ENCODE measurements around the gene VPS36.
"Not testable (repeated sequence)": the region's sequence is repeated elsewhere in the genome, so short reads cannot be mapped to it uniquely, and the experiment has no call there.

Gene VPS36

GRCh38 chr13:52377898-52378297, 72.5 kb downstream of the VPS36 start:
- DNase-seq (ENCODE audit: low read depth in 2 of 2), result no peak

- DNase-seq (ENCODE audit: low read depth in 2 of 2), result no peak
Observed at GRCh38 chr13:52374873-52375411, 75.5 kb downstream of the VPS36 start.

DNA sequence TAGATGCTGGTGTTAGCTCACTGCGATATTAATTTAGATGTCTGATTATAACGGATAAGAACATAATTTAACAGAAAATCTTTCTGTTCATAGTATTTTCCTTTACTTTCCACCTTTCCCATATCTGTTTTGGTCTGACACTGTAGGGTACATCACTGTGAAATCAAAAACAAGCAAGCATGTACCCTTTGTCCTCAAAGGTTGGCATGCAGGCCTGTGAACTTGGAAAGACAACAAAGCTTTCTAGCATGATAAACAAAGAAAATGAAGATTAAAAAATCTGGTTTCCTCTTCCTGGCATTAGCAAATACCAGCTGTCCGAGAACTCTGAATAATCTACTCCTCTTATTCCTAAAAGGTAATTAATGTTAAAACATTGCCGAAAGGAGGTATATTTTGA, 76.0 kb downstream of the VPS36 start:
- DNase-seq (ENCODE audit: low read depth in 2 of 2), result no peak

GRCh38 chr13:52373277-52373676, 77.2 kb downstream of the VPS36 start:
- not testable (repeated sequence) for DNase-seq (ENCODE audit: low read depth in 2 of 2)

DNA sequence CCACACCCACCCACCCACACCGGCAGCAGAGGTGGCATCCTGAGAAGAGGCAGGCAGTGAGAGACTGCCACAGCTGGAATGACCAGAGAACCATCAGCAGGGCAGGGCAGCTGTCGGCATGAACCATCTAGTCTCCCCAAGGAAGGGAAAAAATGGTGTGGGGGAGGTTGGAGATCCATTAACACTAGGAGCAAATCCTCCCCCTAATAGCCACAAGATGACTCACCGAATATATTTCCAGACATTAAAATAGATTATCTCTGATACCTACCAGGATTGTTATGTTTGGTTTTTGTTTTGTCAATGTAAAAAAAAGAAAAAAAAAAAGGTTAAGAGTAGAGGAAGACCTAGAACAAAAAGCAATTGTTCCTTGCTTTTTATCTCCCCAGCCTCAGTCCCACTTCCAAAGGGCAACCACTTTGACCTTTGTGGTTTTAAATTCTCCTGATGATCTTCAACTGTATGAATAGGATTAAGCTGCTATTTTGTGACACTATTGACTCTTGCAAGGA, 78.6 kb downstream of the VPS36 start:
- DNase-seq (ENCODE audit: low read depth in 2 of 2), result no peak

GRCh38 chr13:52366291-52366690, 84.1 kb downstream of the VPS36 start:
- no peak for DNase-seq (ENCODE audit: low read depth in 2 of 2)
